Measurements from ENCODE around the gene FBLN1.

FBLN1 gene

GRCh38 chr22:45529971-45530575, 27.4 kb downstream of the FBLN1 start:
- H3K27ac ChIP-seq, result no peak overlapping the region
- H3K27me3 ChIP-seq, result no peaks in the 10 kb centered on the region
- TF ChIP-seq CTCF (IDR thresholded peaks at IDR 0.05), result no peak
- no peak overlapping the region for H3K4me3 ChIP-seq
- H3K36me3 ChIP-seq, result peaks cover 0 to 26% (median 18%) of the 10 kb centered on the region in 3 donors
- DNase-seq, result no peak
- intact Hi-C loops (cut with DNase I; ENCODE audit: low total_unique reads), result no loop called here
- peaks cover 0 to 7% (median 1%) of the 10 kb centered on the region in 4 donors for H3K4me1 ChIP-seq
- no peaks in the 10 kb centered on the region for H3K9me3 ChIP-seq

GRCh38 chr22:45531441-45532234, 29.0 kb downstream of the FBLN1 start:
- intact Hi-C loops (cut with DNase I; ENCODE audit: low total_unique reads), result no loop called here
- Histone ChIP-seq H3K4me1 (peaks cover 0 to 16% (median 4%) of the 10 kb centered on the region in 4 donors), H3K4me3 (no peak overlapping the region), H3K36me3 (peaks cover 0 to 26% (median 18%) of the 10 kb centered on the region in 3 donors), H3K27me3 (no peaks in the 10 kb centered on the region), H3K27ac (peak overlapping the region in 1 of 2 donors; percentile 6), H3K9me3 (no peaks in the 10 kb centered on the region)
- no peak for DNase-seq
- no peak for TF ChIP-seq CTCF (IDR thresholded peaks at IDR 0.05)

- no peak for TF ChIP-seq CTCF (IDR thresholded peaks at IDR 0.05)
- no peaks in the 10 kb centered on the region for H3K27me3 ChIP-seq
- intact Hi-C loops (cut with DNase I; ENCODE audit: low total_unique reads), result no loop called here
- peaks cover 0 to 26% (median 18%) of the 10 kb centered on the region in 3 donors for H3K36me3 ChIP-seq
- H3K9me3 ChIP-seq, result no peaks in the 10 kb centered on the region
- peak overlapping the region in 1 of 2 donors; percentile 6 for H3K27ac ChIP-seq
- peaks cover 0 to 22% (median 10%) of the 10 kb centered on the region in 4 donors for H3K4me1 ChIP-seq
- no peak for DNase-seq
- H3K4me3 ChIP-seq, result no peak overlapping the region
Measured at GRCh38 chr22:45532235-45532631, 29.6 kb downstream of the FBLN1 start.

GRCh38 chr22:45533703-45534102, 31.0 kb downstream of the FBLN1 start:
- DNase-seq, result no peak
- no peaks in the 10 kb centered on the region for H3K9me3 ChIP-seq
- no peak overlapping the region for H3K27ac ChIP-seq
- H3K4me3 ChIP-seq, result no peak overlapping the region
- intact Hi-C loops (cut with DNase I; ENCODE audit: low total_unique reads), result no loop called here
- no peak for TF ChIP-seq CTCF (IDR thresholded peaks at IDR 0.05)
- peaks cover 0 to 21% (median 16%) of the 10 kb centered on the region in 3 donors for H3K36me3 ChIP-seq
- peaks cover 0 to 37% (median 23%) of the 10 kb centered on the region in 4 donors for H3K4me1 ChIP-seq
- no peaks in the 10 kb centered on the region for H3K27me3 ChIP-seq

- peaks cover 0 to 46% (median 30%) of the 10 kb centered on the region in 4 donors for H3K4me1 ChIP-seq
- no peaks in the 10 kb centered on the region for H3K9me3 ChIP-seq
- no peak for TF ChIP-seq CTCF (IDR thresholded peaks at IDR 0.05)
- DNase-seq, result no peak
- H3K27ac ChIP-seq, result peak overlapping the region; percentile 1 to 79
- intact Hi-C loops (cut with DNase I; ENCODE audit: low total_unique reads), result no loop called here
- H3K36me3 ChIP-seq, result peaks cover 0 to 17% (median 14%) of the 10 kb centered on the region in 3 donors
- no peaks in the 10 kb centered on the region for H3K27me3 ChIP-seq
- no peak overlapping the region for H3K4me3 ChIP-seq
Measured at GRCh38 chr22:45534339-45535192, 31.9 kb downstream of the FBLN1 start.

All from tibial artery (tissue), 4 donors.